Brain microvascular endothelial cell (primary cell): ENCODE results near the gene ZNF536.

Experiments used
- DNase-seq: peaks from one replicate; pipeline ENCODE4 v3.0.0-alpha.2; 2020
- H3K27ac ChIP-seq: fragments of 250-450 bp; sonication (Bioruptor Pico); 2 replicates; pipeline ENCODE4 v1.5.1; 2020; ENCODE audit warnings: mild to moderate bottlenecking, moderate library complexity
- H3K27me3 ChIP-seq: fragments of 250-450 bp; sonication (Bioruptor Pico); replicated peaks from 2 replicates; pipeline ENCODE4 v1.5.1; 2020; ENCODE audit warnings: mild to moderate bottlenecking
- H3K36me3 ChIP-seq: fragments of 250-450 bp; sonication (Bioruptor Pico); replicated peaks from 2 replicates; pipeline ENCODE4 v1.5.1; 2020; ENCODE audit warnings: mild to moderate bottlenecking
- H3K4me3 ChIP-seq: 2 replicates; pipeline ENCODE4 v1.5.1; 2011; ENCODE audit warnings: low read depth, mild to moderate bottlenecking, control low read depth, low read length, moderate library complexity
- CTCF ChIP-seq: IDR thresholded peaks from 2 replicates; pipeline ENCODE4 v1.5.1; 2011; ENCODE audit warnings: low read depth, mild to moderate bottlenecking, moderate library complexity, low read length, control low read depth, inconsistent platforms; ENCODE audit errors: missing control alignments
- in situ Hi-C: cut with HindIII; loops from 2 replicates; pipeline ENCODE4 v1.10.0; 2017; ENCODE audit warnings: low sequenced_read_pairs, low pct_ligation_motif_present

Gene ZNF536

GRCh38 chr19:30423481-30423880, 51.3 kb downstream of the ZNF536 start:
- H3K4me3 ChIP-seq, result no peak overlapping the region
- TF ChIP-seq CTCF, result no peak
- in situ Hi-C loops, result no loop called here
- no peaks in the 10 kb centered on the region for H3K27me3 ChIP-seq
- H3K27ac ChIP-seq, result no peak overlapping the region
- DNase-seq, result no peak
- H3K36me3 ChIP-seq, result no peaks in the 10 kb centered on the region

- no peak overlapping the region for H3K4me3 ChIP-seq
- H3K27ac ChIP-seq, result no peak overlapping the region
- no peaks in the 10 kb centered on the region for H3K36me3 ChIP-seq
- in situ Hi-C loops, result no loop called here
- no peak for TF ChIP-seq CTCF
- H3K27me3 ChIP-seq, result no peaks in the 10 kb centered on the region
- no peak for DNase-seq
Observed at GRCh38 chr19:30425885-30426838, 54.0 kb downstream of the ZNF536 start.

GRCh38 chr19:30426864-30427263, 54.7 kb downstream of the ZNF536 start:
- DNase-seq, result no peak
- no peaks in the 10 kb centered on the region for H3K27me3 ChIP-seq
- TF ChIP-seq CTCF, result no peak
- in situ Hi-C loops, result no loop called here
- no peak overlapping the region for H3K27ac ChIP-seq
- H3K4me3 ChIP-seq, result no peak overlapping the region
- no peaks in the 10 kb centered on the region for H3K36me3 ChIP-seq

GRCh38 chr19:30428092-30428680, 56.0 kb downstream of the ZNF536 start:
- in situ Hi-C loops, result no loop called here
- DNase-seq, result no peak
- Histone ChIP-seq H3K27me3 (no peaks in the 10 kb centered on the region), H3K27ac (no peak overlapping the region), H3K36me3 (no peaks in the 10 kb centered on the region), H3K4me3 (no peak overlapping the region)
- TF ChIP-seq CTCF, result no peak

- H3K36me3 ChIP-seq, result no peaks in the 10 kb centered on the region
- no peak for TF ChIP-seq CTCF
- no peaks in the 10 kb centered on the region for H3K27me3 ChIP-seq
- H3K27ac ChIP-seq, result no peak overlapping the region
- DNase-seq, result no peak
- H3K4me3 ChIP-seq, result no peak overlapping the region
- in situ Hi-C loops, result no loop called here
Observed at GRCh38 chr19:30428844-30429243, 56.7 kb downstream of the ZNF536 start.
